SK-N-MC (cell line): ENCODE measurements around the gene NEDD4L.

Experiments
- EZH2 ChIP-seq: fragments of 200-600 bp; sonication (generic); IDR thresholded peaks from one replicate; pipeline ENCODE4 v1.6.1; 2017; ENCODE audit warnings: antibody characterized with exemption
- FOXP2 ChIP-seq: optimal IDR thresholded peaks from 2 replicates; pipeline ENCODE3; 2011; ENCODE audit warnings: mild to moderate bottlenecking, moderate library complexity; ENCODE audit not compliant: insufficient read depth; ENCODE audit errors: extremely low read length, control extremely low read depth
- POLR2AphosphoS5 ChIP-seq: IDR thresholded peaks from 2 replicates; pipeline ENCODE4 v1.6.1; 2012; ENCODE audit warnings: mild to moderate bottlenecking, low read depth, low read length, borderline replicate concordance

GRCh38 chr18:58228762-58229161, 184.7 kb downstream of the NEDD4L start:
- TF ChIP-seq EZH2, result no peak
- TF ChIP-seq POLR2AphosphoS5, result no peak
- TF ChIP-seq FOXP2, result no peak
